K562 (cell line): ENCODE results near the gene SLC25A53.

Experiments
- BACH1 ChIP-seq: fragments of 200-800 bp; sonication (Bioruptor generic); IDR thresholded peaks from 2 replicates; pipeline ENCODE4 v1.6.1; 2016; ENCODE audit warnings: missing genetic modification characterization, missing compliant biosample characterization
- NCOA2 ChIP-seq, 2 experiments: fragments of 450-650 bp; IDR thresholded peaks; 2 replicates each; pipeline ENCODE4 v1.6.1; 2018; ENCODE audit warnings: mild to moderate bottlenecking in 2 of 2, moderate library complexity in 1 of 2; ENCODE audit not compliant: partially characterized antibody in 2 of 2
- NCOR1 ChIP-seq: fragments of 450-650 bp; IDR thresholded peaks from 2 replicates; pipeline ENCODE4 v1.6.1; 2016; ENCODE audit warnings: mild to moderate bottlenecking, moderate library complexity
- RAD51 ChIP-seq: fragments of 450-650 bp; IDR thresholded peaks from 2 replicates; pipeline ENCODE4 v1.7.1; 2016; ENCODE audit warnings: low read depth, mild to moderate bottlenecking, borderline replicate concordance
- TF ChIP-seq, protein P1 (sequence below), 2 experiments: fragments of 450-650 bp in 1 of 2; sonication (generic) in 1 of 2; formaldehyde crosslinking in 1 of 2; IDR thresholded peaks in 1 of 2; conservative IDR thresholded peaks in 1 of 2; 2 replicates each; pipeline versions ENCODE4 v1.6.1 to v1.8.1; 2016 to 2023; ENCODE audit warnings: mild to moderate bottlenecking in 2 of 2, moderate library complexity in 2 of 2, inconsistent platforms in 1 of 2, missing genetic modification reagents in 1 of 2
- TF ChIP-seq, protein P2 (sequence below): fragments of 250-450 bp; sonication (Bioruptor Pico); IDR thresholded peaks from 2 replicates; pipeline ENCODE4 v1.8.0; 2021; ENCODE audit warnings: mild to moderate bottlenecking, moderate library complexity

DNA sequence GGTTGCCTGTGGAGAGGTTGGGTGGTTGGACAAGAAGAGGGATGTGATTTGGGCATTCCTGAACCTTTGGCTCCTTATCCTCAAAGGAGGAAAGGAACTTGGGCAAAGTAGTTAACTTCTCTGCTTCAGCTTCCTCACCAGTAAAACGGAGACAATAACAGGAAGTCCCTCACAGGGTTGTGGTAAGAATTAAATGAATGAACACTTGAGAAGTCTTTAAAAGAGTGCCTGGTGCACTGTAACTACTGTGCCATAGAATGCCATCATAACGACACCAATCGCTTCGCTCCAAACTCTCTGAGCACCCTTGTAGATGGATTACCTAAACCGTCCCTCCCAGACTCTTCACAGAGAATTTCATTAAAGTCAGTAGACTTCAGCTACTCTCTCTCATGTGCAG lies 34.0 kb downstream of the SLC25A53 start:
- TF ChIP-seq NCOR1 (no peak), NCOA2 (IDR thresholded peaks at IDR 0.05; ENCODE audit: partially characterized antibody in 2 of 2) (no peak), BACH1 (tag) (no peak), RAD51 (no peak)
- TF ChIP-seq, protein P1, sequence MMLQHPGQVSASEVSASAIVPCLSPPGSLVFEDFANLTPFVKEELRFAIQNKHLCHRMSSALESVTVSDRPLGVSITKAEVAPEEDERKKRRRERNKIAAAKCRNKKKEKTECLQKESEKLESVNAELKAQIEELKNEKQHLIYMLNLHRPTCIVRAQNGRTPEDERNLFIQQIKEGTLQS (IDR thresholded peaks at IDR 0.05): no peak
- TF ChIP-seq, protein P1 (CRISPR knock-in tag; conservative IDR thresholded peaks at IDR 0.05): no peak
- TF ChIP-seq, protein P2, sequence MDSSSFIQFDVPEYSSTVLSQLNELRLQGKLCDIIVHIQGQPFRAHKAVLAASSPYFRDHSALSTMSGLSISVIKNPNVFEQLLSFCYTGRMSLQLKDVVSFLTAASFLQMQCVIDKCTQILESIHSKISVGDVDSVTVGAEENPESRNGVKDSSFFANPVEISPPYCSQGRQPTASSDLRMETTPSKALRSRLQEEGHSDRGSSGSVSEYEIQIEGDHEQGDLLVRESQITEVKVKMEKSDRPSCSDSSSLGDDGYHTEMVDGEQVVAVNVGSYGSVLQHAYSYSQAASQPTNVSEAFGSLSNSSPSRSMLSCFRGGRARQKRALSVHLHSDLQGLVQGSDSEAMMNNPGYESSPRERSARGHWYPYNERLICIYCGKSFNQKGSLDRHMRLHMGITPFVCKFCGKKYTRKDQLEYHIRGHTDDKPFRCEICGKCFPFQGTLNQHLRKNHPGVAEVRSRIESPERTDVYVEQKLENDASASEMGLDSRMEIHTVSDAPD (CRISPR knock-in tag): no peak
